ENCODE data around the gene C9orf152.
"Not testable (repeated sequence)": the region's sequence is repeated elsewhere in the genome, so short reads cannot be mapped to it uniquely, and the experiment has no call there.

- TF ChIP-seq POLR2AphosphoS5 (IDR thresholded peaks at IDR 0.05; ENCODE audit: low read depth, low read length); POLR2A (IDR thresholded peaks at IDR 0.05; ENCODE audit: low read depth, low read length); TAF1 (IDR thresholded peaks at IDR 0.05; ENCODE audit: borderline replicate concordance, low read depth, low read length): not testable (repeated sequence)
Observed at GRCh38 chr9:110251770-110252169, 43.8 kb upstream of the C9orf152 start.
